ENCODE measurements around the gene ELP4.
"Not testable (repeated sequence)": the region's sequence is repeated elsewhere in the genome, so short reads cannot be mapped to it uniquely, and the experiment has no call there.

The ELP4 gene

DNA sequence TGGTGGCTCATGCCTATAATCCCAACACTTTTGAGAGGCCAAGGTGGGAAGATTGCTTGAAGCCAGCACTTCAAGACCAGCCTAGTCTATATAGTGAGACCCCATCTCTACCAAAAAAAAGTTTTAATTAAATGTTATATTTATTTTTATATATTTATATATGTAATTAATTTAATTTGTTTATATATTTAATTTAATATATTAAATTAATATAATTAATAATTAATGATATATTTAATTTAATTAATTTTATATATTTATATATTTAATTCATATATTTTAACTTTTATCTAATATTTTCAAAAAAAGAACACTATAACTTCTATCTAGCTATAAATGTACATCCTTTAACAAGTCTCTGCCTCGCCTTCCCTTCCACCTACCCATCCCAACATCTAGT, 196.8 kb downstream of the ELP4 start:
- DNase-seq (ENCODE audit: low spot score): no peak

DNA sequence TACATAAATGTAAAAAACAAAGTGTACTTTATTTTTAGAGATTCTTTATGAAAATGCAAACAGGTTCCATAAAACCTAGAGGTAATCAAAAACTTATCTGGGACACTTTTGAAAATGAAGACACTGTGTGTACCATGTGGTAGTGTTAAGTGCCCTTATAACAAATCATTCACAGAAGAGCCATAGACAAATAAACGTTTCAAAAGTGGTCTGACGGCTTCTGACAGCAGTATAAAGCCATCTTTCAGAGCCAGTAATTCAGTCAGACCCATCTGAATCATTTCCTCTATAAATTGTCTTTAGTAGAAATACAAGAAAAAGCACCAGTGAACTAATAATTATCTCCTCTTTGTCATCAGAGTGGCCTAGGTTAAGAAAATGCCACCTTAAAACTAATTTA, 201.6 kb downstream of the ELP4 start:
- no peak for DNase-seq (ENCODE audit: low spot score)

DNA sequence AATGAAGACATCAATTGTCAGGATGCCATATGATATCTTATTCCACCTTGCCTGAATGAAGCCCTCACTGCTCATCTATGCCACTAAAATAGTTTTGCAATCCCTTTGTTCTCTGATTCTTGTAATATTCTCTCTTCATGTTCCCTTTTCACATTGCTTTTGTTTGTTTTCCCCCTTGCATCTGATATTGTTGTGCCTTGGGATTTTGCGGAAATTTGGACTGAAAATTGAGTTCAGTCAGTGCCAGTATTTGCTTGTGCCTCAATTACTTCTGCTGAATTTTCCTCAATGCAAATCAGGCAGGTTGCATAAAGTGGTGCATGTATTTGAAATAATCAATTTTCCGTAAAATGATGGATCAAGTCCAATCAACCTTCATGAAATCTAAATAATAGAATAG, 203.3 kb downstream of the ELP4 start:
- DNase-seq (ENCODE audit: low spot score): no peak

DNA sequence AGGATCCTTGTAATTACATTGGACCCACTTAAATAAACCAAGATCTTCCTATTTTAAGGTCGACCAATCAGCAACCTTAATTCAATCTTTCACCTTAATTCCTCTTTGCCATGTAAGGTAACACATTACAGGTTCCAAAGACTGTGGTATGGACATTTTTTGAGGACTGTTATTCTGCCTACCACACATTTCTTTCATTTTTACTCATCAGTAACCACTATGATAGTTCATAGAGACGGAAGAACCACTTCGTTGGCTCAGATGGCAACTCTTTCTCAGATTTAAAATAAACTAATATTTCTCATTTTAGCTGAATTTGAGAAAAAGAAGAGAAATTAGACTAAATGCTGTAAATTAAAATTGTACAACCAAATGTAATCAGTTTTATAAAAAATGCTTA, 205.3 kb downstream of the ELP4 start:
- DNase-seq (ENCODE audit: low spot score): no peak

DNA sequence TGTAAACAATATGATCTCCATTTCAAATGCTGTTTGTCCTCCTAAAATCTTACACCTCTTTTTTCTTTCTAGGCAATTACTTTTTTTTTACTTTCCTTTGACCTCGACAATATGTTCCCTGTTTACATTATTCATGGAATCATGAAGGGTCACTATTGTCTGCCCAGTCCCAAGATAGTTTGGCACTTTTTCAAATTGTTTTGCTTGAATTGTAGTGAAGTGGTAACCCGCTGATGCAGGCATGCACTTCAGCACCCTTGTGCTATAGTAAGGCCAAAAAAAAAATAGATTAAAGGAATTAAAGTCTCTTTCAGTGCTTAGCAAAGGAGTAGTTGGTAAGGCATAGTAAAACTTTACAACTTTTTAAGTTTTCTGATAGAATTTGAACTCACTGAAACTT, 210.7 kb downstream of the ELP4 start:
- DNase-seq (ENCODE audit: low spot score): no peak

DNA sequence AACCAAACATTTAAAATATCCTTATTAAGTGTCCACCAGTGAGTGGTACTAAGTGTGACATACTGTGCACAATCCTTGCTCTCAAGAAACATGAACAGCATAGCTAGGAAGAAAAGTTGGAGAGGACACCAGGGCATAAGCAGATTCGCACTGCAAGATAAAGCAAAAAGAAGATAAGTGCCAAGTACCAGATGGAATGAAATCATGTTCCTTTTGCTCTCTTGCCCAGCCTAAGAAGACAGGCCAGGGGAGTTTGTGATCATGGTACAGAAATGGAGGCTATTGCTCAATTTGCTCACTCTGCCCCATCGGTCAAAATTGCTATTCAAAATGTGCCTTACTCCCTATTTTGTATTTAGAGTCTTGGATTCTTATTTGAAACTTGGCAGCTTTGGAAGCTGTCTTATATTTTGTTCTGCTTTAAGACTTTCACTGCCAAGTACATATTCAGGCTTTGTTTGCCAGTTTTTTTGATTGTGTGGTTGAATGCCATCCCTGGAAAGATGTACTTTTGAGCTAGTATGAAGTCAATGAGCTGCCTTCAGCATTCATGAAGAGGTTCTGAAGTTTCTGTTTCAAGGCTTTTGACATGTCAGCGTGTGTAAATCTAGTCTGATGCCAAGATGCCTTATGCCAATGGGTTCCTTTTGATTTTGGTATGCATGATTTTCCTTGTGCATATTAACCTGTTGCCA, 211.3 kb downstream of the ELP4 start:
- no peak for DNase-seq (ENCODE audit: low spot score)

DNA sequence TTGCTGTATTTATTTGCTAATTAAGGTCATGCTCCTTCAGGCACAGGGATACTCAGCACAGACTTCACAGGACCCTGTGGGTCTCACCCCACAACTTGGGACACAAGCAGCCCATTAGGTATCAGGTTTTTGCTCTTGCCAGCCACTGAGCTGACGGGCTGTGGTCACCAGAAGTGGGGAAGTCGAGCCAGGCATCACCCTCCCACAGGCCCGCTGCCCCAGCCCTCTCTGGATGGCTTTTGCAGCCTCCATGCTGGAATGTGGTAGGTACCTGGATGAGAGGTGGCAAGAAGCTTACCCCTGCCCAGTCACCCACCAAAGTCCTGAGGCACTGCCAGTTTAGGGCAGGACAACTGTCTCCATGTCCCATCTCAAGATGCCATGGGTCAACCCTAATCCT, 213.2 kb downstream of the ELP4 start:
- DNase-seq (ENCODE audit: low spot score): no peak

DNA sequence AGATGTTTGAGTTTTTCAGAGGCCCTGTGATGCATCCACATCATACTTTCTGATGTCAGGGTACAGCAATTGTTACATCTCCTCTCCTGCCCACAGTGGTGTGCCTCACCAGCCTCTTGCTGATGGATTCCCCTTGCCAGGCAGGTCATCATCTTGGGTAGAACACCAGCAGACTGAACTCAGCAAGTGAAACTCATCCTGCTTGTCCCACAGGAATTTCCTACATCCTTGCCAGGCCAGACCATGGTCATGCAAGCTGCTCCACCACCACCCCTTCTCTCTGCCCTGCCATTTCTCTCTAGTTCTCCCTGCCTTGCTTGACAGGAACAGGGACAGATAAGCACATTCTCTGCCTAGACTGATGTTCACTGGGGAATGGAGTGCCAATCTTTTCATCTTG, 215.6 kb downstream of the ELP4 start:
- DNase-seq (ENCODE audit: low spot score): no peak

DNA sequence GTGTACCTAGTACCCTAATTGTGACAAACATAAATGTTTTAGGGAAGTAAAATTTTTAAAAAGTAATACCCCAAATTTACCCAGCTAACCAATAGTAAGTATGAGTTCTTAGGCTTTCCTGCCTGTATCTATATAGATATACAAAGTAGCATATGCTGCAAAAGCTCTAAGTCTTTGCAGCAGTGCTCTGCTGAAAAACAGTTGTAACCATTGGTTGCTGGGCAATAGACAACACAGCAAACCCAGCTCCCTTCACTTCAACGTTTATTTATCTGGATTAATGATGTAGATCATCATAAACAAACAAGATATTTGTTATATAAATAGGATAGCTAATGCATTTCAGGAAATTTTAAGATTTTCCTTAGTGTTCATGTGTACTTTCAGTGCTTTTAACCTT, 218.9 kb downstream of the ELP4 start:
- DNase-seq (ENCODE audit: low spot score): no peak

DNA sequence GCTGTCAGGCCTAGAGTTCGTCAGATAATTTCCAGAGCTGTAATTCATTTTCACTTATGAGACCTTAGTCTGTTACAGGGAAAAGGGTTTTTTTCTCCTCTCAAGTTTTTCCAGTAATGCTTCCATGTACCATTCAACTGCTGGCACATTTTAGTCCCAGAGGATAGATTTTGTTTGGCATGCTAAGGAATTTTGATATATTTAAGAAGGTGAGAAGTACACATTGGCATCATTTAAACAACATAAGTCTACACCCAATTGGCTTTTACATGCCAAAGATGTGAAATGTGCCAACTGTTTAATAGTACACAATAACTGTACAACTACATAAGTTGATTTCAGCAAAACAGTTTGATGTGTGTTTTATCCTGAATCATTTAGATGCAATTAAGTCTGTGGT, 230.6 kb downstream of the ELP4 start:
- DNase-seq (ENCODE audit: low spot score): no peak

DNA sequence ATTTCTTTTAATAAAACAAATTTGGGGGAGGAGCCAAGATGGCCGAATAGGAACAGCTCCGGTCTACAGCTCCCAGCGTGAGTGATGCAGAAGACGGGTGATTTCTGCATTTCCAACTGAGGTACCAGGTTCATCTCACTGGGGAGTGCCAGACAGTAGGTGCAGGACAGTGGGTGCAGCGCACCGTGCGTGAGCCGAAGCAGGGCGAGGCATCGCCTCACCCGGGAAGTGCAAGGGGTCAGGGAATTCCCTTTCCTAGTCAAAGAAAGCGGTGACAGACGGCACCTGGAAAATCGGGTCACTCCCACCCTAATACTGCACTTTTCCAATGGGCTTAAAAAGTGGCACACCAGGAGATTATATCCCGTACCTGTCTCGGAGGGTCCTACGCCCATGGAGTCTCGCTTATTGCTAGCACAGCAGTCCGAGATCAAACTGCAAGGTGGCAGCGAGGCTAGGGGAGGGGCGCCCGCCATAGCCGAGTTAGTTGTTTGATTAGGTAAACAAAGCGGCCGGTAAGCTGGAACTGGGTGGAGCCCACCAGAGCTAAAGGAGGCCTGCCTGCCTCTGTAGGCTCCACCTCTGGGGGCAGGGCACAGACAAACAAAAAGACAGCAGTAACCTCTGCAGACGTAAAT, 231.3 kb downstream of the ELP4 start:
- not testable (repeated sequence) for DNase-seq (ENCODE audit: low spot score)

DNA sequence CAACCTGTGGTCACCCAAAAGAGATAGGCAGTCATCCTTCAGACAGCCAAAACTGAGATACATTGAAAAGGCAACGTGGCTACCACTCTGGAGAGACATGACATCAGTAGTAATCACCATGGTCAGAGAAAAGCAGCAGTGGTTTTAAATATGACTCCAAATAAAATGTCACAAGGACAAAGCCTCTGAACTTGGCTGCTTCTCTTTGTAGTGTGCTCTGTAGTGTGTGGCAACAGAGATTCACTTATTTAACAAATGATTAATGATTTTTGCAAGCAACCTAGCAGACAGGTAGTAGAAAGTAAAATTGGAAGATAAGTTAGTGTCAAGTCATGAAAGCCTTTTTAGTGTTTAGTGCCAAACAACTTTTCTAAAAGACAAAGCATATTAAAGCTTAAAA, 238.0 kb downstream of the ELP4 start:
- no peak for DNase-seq (ENCODE audit: low spot score)

DNA sequence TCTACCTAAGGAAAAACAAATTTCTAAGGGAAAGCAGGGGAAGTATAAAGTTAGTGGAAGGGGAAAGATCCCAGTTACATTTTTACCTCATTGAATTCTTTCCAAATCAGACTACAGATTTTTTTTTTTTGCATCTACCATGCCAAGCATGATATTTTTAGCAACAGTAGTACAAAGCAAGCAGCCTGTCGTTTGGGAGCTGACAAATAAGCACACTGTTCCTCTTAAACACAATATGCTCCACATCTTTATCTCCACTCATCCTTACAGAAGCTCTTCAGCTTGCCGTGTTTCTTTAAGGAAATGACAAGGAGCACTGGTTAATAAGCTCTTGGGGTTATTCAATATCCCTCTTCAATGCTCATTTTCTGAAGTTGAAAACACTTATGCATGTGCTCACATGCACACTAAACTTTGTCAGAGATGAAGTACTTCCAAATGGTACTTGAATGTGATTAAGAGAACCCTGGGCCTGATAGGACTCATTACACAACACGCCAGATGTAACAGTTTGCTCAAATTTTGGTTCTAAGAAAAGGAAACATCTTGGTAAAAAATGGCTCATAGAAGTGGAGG, 247.8 kb downstream of the ELP4 start:
- DNase-seq (ENCODE audit: low spot score): no peak

DNA sequence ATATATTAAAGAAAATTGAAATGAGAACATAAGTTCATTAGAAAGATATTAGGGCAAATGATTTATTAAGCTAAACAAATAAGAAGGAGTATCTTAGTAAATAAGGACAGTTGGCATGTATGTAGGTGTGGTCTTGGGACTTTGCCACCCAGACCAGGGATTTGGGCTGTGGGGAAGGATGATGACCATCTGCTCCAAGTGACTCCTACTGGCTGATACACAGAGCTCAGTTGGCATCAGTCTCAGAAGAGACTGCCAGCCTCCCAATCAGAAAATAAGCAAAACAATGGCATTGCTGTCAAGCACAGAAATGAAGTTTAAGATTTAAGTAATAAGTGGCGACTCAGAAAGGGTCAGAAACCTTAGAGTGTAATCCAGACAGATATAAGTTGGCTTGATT, 252.1 kb downstream of the ELP4 start:
- DNase-seq (ENCODE audit: low spot score): no peak

DNA sequence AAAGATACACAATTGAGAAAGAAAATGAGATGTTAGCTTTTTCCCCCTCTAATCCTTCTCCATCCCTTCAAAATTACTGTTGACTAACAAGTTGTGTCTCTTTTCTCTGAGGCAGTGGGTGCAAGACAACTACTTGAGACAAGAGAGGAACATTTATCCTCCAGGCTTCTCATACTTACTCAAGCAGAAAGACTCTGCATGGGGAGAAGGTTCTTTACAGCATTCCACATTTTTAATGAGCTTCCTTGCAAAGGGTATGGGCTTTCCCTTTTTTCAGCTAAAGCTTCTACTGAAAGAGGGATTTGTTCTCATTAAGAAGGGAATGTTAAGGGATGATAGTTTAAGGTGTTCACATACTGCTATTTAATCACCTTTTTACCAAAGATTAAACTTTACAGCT, 253.7 kb downstream of the ELP4 start:
- DNase-seq (ENCODE audit: low spot score): no peak

DNA sequence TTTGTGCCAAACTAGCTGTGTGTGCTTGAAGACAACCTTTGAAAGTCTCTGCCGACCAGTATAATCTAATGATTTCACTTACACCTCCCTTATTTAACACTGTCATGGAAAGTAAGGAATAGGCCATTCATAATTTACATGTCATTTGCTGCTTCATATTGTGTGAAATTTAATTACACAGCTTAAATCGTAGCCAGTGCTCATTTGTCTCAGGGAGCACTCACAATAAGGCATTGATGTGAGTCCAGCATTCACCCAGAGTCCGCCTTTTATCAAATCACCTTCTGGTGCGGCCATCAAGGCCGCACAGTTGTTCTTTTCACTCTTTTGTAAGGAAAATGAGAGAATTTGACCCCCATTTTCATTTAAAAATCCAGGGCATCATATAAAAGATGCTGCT, 254.7 kb downstream of the ELP4 start:
- no peak for DNase-seq (ENCODE audit: low spot score)

DNA sequence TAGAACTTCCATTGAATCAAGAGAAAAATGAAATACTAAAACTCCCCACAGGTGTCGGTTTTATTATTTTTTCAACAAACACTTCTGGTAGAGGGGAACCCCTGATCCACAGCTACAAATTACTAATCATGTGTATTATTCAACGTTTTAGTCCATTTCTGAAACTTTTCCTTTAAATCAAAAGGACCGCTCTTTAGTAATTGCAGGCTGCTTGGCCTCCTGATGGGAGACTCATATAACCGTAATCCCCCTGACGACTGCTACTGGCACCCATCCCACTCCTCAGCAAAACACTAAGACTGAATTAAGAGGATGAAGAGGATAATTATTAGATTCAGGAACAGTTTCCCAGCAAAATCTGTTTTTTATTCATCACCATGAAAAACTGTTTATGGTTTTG, 255.2 kb downstream of the ELP4 start:
- no peak for DNase-seq (ENCODE audit: low spot score)

DNA sequence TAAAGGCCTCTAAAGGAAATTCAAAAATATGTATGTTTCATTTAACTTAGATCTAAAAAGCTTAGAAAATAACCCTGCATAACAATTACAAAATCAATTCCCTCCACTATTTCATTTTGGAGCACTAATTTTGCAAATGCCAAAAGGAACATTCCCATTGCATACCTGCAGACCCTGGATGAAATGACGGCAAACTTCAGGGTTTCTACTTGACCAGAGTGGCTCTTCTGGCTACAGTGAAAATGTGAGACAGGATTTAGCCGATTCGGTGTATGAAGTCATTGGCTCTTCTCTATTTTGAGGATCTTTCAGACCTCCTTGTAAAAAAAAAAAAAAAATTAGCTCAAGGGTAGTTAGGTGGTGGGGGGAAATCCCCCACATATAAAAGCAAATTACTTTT, 257.5 kb downstream of the ELP4 start:
- DNase-seq (ENCODE audit: low spot score): no peak

DNA sequence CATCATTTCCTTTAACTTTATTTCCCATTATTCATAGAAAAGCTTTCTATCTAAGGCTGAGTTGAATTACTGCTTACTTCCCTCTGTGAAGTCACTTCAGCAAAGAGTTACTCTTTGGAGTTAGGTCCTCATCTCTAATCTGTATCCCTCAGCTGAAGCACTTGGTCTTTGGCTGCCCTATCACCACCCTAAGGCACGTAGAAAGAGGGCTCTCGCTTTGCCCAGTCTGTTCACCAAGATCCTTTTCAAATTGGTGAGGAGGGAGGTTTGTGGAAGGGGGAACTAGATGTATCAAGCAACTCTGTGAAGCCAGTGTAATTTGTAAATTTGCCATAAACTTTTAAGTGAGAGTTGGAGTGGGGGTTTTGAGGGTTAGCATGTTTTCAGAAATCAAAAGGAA, 258.1 kb downstream of the ELP4 start:
- no peak for DNase-seq (ENCODE audit: low spot score)

DNA sequence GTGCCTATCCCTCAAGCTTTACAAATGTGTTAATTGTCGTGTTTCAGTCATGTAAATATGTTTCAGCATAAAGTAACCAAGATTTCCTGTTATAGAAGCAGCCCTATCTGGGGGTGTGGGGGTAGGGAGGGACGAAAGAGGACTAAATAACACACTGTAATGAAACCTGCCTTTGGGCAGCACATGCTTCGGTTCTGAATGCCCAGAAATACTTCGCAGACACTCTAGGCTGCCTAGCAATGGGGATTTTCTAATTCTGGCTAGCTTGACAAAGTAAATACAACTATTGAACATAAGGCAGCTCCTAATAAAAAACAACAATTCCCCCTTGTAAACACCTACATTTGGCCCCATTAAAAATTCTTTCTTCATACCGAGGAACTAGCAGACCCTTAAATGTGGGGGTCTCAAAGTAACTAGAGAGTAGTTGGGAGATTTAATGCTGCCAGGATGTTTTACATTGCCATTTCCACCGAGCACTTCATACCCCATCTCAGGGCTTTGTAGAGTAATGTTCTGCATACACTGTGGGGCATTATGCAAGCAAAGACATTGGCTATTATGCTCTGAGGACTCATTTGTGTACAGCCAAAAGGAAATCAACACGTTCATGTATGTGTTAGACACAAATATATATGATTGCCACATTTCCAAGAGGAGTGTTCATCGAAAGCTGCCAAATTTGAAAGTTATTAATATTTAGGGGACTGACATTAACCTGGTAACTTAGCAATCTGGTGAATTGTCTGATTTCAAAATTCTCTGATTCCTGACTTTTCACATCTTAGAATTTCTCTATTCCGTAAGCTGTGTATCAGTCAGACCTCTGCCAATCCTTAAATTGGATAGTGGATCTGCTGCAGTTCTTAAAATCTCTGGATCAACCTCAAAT, 259.4 kb downstream of the ELP4 start:
- no peak for DNase-seq (ENCODE audit: low spot score)

DNA sequence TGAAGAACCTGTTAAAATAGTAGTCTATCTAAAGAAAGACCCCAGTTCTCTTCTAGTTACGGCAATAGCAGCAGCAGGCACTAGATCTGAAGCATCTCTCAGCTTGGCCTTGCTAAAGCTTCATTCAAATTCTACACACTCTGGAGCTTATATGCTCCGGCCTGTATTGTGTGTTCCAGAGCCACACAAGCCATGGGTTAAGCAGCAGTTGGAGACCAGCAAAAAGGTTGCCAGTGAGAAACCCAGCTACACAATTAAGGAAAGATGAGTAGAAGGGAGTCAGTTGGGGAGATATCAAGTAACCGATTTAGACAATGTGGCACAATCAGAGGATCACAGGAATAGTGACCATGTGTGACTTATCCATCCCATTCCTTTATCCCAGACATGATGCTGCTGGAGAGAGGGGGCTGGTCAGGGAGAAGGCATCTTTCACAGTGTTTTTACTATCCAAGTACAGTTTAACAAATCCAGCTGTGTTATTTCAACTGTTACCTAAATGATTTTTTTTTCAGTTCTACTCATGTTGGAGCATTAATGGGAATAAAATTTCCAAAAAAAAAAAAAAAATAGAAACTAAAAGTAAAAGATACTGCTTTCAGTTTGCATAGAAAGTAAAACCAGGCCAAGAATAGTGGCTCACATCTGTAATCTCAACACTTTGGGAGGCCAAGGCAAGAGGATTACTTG, 260.6 kb downstream of the ELP4 start:
- DNase-seq (ENCODE audit: low spot score): no peak

DNA sequence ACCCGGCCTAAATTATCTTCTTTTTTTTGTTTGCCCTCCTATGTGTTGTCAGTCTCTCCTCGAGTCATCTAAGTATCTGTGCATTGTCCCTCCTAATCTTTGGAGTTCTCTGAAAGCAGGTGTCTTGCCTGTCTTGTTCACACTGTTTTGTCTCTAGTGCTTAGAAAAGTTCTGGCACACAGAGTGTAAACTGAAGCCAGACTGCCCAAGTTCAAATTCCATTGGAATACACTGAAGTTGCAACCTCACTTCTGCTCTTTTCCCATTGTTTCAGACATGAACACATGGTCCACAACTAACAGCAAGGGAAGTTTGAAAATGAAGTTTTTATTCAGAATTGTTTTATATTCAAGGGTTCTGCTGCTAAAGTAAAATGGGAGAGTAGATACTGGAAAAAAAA, 262.8 kb downstream of the ELP4 start:
- no peak for DNase-seq (ENCODE audit: low spot score)
